SU-DHL-6 (cell line): Measurements from ENCODE around the gene RNASE3.

ENCODE experiments used
- CTCF ChIP-seq: fragments of 200-600 bp; sonication (generic); IDR thresholded peaks from one replicate; pipeline ENCODE4 v1.5.1; 2017; ENCODE audit warnings: antibody characterized with exemption, mild to moderate bottlenecking, low read length, moderate library complexity; ENCODE audit not compliant: insufficient read depth, poor library complexity, severe bottlenecking
- EZH2phosphoT487 ChIP-seq: fragments of 200-600 bp; sonication (generic), shearing (Covaris generic); conservative IDR thresholded peaks from 2 replicates; pipeline ENCODE4 v1.6.1; 2018; ENCODE audit warnings: mild to moderate bottlenecking, antibody characterized with exemption, low read length, moderate library complexity, mixed read lengths

- TF ChIP-seq CTCF (no peak), EZH2phosphoT487 (no peak)
These were observed 14.5 kb downstream of the RNASE3 start for GRCh38 chr14:20905676-20906075.
